Measurements from ENCODE around the gene EIF4G3. TPM values are rescaled to one million over a fixed set of nuclear protein-coding genes. Genes with fewer than 3 reads are reported as not detected.

Gene EIF4G3
- total RNA-seq, 1 experiment from 2014 or later = 39.9 TPM

DNA sequence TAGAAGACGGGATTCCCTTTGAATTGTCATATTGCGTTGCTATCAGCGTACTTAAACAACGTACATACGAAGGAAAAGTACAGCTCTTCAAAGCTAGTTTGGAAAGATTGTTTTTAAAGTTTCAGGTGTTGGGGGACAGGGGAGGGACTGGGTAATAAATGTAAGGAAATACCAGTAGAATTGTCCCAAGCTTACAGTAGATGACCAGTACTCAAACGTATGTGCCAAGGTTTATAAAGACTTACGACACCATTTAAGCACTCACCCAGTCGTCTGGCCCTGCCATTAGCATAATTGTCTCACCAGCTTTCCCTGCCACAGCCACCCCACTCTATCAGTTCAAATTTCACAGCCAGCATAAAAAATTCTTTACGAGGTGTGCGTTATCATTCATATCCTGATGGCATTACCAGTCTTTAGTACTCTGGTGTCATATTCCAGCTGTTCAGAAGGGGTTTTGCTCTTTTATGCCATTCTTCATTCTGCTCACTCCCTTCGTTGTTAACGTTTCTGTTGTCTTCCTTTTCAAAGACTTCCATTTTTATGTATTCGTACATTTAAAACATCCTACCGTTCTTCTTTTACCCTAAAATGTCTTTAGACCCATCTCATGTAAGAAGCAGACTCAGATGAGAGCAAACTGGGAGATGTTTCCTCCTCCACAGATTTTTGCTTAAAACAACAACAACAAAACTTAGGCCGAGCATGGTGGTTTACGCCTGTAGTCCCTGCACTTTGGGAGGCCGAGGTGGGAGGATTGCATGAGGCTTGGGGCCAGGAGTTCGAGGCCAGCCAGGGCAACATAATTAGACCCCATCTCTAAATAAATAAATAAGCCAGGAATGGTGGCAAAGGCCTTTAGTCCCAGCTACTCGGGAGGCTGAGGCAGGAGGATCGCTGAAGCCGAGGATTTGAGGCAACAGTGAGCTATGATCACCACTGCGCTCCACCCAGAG is 388.6 kb downstream of the EIF4G3 start:
- DNase-seq = no peak
- Mint-ChIP-seq H3K4me3 (ENCODE audit: low read depth, unreplicated experiment) (peak overlapping the region; percentile 98), H3K4me1 (ENCODE audit: low read depth, unreplicated experiment) (no peaks in the 10 kb centered on the region), H3K27me3 (ENCODE audit: unreplicated experiment) (no peaks in the 10 kb centered on the region), H3K9me3 (ENCODE audit: low read depth, unreplicated experiment) (no peaks in the 10 kb centered on the region), H3K36me3 (ENCODE audit: insufficient read depth, unreplicated experiment) (peaks cover 38% of the 10 kb centered on the region), H3K27ac (ENCODE audit: unreplicated experiment) (peak overlapping the region; percentile 80)
- TF ChIP-seq, protein P1, sequence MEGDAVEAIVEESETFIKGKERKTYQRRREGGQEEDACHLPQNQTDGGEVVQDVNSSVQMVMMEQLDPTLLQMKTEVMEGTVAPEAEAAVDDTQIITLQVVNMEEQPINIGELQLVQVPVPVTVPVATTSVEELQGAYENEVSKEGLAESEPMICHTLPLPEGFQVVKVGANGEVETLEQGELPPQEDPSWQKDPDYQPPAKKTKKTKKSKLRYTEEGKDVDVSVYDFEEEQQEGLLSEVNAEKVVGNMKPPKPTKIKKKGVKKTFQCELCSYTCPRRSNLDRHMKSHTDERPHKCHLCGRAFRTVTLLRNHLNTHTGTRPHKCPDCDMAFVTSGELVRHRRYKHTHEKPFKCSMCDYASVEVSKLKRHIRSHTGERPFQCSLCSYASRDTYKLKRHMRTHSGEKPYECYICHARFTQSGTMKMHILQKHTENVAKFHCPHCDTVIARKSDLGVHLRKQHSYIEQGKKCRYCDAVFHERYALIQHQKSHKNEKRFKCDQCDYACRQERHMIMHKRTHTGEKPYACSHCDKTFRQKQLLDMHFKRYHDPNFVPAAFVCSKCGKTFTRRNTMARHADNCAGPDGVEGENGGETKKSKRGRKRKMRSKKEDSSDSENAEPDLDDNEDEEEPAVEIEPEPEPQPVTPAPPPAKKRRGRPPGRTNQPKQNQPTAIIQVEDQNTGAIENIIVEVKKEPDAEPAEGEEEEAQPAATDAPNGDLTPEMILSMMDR (IDR thresholded peaks at IDR 0.05; ENCODE audit: unreplicated experiment) = no peak
- CTCF ChIA-PET = interaction anchor here (1.1 kb wide), 1 partner anchor 198 kb away, joined by 3 read pairs; no protein-coding TSS in a partner anchor
- no TSS peak for BruUV-seq (replicated peaks)
- intact Hi-C loops (cut with micrococcal nuclease; ENCODE audit: unreplicated experiment) = no loop called here

DNA sequence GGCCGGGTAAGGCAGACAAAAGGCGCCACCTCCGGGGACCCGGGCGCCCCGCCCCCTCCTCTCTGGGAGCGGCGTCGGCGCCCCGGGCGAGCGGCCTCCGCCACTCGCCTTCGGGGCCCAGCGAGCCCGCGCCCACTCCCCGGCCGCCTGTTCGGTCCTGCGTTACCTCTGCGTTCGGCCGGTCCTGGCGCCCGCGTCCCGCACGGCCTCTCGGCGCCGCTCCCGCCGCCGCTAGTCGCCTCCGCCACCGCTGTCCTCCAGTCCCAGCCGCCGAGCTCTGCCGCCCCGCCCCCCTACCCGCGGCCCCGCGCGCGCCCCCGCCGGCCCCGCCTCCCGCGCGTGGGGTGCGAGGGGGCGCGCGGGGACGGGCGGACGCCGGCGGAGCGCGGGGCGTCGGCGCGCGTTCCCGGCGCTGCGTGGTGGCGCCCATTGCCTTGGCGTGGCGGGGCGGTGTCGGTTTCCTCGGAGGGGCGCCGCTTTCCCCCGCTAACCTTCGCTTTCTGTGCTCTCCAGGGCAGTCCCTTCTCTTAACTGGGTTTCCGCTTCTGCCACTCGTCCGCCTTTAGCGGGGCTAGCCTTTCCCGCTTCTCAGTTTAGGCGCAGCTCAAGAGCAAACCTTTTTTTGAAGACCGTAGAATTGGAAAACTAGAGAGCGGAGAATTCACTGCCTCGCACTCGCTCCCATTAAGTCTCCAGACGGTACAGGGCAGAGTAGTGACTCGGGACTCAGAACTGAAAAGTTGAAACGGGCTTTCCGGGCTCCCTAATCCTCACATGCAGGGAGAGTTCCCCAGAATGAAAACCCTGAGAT is 389.5 kb downstream of the EIF4G3 start, which contains the start of gene HP1BP3:
HP1BP3 (minus strand) TSS at position 279 of the 811 bp plus-strand sequence. CDS start 6,867 bp downstream, outside the sequence.
- TSS peak; percentile 72 for BruUV-seq (replicated peaks)
- Mint-ChIP-seq H3K36me3 (ENCODE audit: insufficient read depth, unreplicated experiment) (peaks cover 38% of the 10 kb centered on the region), H3K9me3 (ENCODE audit: low read depth, unreplicated experiment) (no peaks in the 10 kb centered on the region), H3K4me3 (ENCODE audit: low read depth, unreplicated experiment) (peak within 1 kb of the TSS; percentile 98), H3K4me1 (ENCODE audit: low read depth, unreplicated experiment) (no peaks in the 10 kb centered on the region), H3K27me3 (ENCODE audit: unreplicated experiment) (no peaks in the 10 kb centered on the region), H3K27ac (ENCODE audit: unreplicated experiment) (peak within 1 kb of the TSS; percentile 94)
- CTCF ChIA-PET = interaction anchor here (1.1 to 1.2 kb wide), 2 partner anchors 199 to 408 kb away, joined by 3 to 4 read pairs; no protein-coding TSS in a partner anchor
- intact Hi-C loops (cut with micrococcal nuclease; ENCODE audit: unreplicated experiment) = no loop called here
- peak; percentile 74 for DNase-seq
- TF ChIP-seq, protein P1 (IDR thresholded peaks at IDR 0.05; ENCODE audit: unreplicated experiment) = no peak

DNA sequence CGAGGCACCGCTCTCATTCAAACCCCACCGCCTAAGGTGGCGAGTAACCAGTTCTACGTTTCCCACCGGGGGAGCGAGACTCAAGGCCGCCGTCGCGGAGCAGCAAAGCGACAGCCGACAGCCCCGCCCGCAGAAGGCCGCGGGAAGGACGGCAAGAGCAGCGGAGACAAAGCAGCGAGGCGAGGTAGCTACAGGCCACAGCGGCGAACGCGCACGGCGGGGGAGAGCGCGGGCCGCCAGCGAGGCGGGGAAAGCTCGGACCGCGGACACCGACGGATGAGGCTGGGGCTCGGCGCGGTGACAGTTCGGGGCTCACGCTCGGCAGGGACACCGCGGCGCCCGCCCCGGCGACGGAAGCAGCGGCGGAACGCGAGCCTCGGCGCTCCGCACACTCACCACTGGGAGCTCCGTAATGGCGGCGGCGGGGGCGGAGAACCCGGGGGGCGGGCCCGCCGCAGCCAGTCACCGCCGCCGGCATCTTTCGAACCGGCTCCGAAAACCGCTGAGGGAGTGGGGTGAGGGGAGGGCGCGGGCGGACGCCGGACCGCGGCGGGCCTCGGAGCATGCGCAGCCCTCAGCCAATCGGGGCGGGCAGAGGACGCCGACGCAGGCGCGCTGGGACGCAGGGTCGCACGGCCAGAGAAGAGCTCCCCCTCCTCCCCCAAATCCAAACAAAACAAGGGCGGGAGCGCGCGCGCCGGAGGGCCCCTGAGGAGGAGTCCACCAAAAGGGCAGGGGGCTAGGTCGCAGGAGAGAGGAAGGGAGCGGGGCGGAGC is 390.3 kb downstream of the EIF4G3 start:
- H3K27me3 Mint-ChIP-seq (ENCODE audit: unreplicated experiment) = no peaks in the 10 kb centered on the region
- H3K27ac Mint-ChIP-seq (ENCODE audit: unreplicated experiment) = peak overlapping the region; percentile 94
- CTCF ChIA-PET = interaction anchor here (0.6 to 1.2 kb wide), 3 partner anchors 79 to 409 kb away, joined by 3 to 4 read pairs (median 4); no protein-coding TSS in a partner anchor
- DNase-seq = peak; percentile 94
- intact Hi-C loops (cut with micrococcal nuclease; ENCODE audit: unreplicated experiment) = no loop called here
- H3K9me3 Mint-ChIP-seq (ENCODE audit: low read depth, unreplicated experiment) = no peaks in the 10 kb centered on the region
- H3K4me1 Mint-ChIP-seq (ENCODE audit: low read depth, unreplicated experiment) = no peaks in the 10 kb centered on the region
- H3K4me3 Mint-ChIP-seq (ENCODE audit: low read depth, unreplicated experiment) = peak overlapping the region; percentile 98
- H3K36me3 Mint-ChIP-seq (ENCODE audit: insufficient read depth, unreplicated experiment) = peaks cover 38% of the 10 kb centered on the region
- no TSS peak for BruUV-seq (replicated peaks)
- TF ChIP-seq, protein P1 (IDR thresholded peaks at IDR 0.05; ENCODE audit: unreplicated experiment) = no peak

DNA sequence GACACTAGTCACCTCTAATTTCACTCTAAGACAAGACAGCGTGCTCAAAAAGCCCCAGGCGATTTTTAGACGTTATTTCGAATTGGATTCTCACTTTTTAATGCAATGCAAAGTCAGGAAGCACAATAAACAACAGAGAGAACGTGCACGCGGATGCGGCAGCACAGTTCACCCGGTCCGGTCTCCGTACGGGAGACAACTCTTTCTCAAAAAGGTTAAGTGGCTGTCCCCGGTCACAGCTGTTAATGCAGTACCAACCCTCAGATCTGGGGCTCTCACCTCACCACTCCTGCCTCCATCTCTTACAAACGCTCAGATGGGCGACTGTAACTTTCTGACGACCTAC is 390.8 kb downstream of the EIF4G3 start:
- TF ChIP-seq, protein P1 (IDR thresholded peaks at IDR 0.05; ENCODE audit: unreplicated experiment) = no peak
- Mint-ChIP-seq H3K36me3 (ENCODE audit: insufficient read depth, unreplicated experiment) (peaks cover 38% of the 10 kb centered on the region), H3K4me1 (ENCODE audit: low read depth, unreplicated experiment) (no peaks in the 10 kb centered on the region), H3K4me3 (ENCODE audit: low read depth, unreplicated experiment) (peak overlapping the region; percentile 98), H3K27ac (ENCODE audit: unreplicated experiment) (peak overlapping the region; percentile 94), H3K27me3 (ENCODE audit: unreplicated experiment) (no peaks in the 10 kb centered on the region), H3K9me3 (ENCODE audit: low read depth, unreplicated experiment) (no peaks in the 10 kb centered on the region)
- no TSS peak for BruUV-seq (replicated peaks)
- no peak for DNase-seq
- CTCF ChIA-PET = interaction anchor here (0.6 to 1.2 kb wide), 2 partner anchors 79 to 409 kb away, joined by 4 read pairs; no protein-coding TSS in a partner anchor
- intact Hi-C loops (cut with micrococcal nuclease; ENCODE audit: unreplicated experiment) = no loop called here
